Tibial nerve (tissue), 4 donors: ENCODE data around the gene PSRC1.

ENCODE experiments used
- CTCF ChIP-seq, 5 experiments: fragments of 200-600 bp in 3 of 5; fragments of 450-650 bp in 2 of 5; sonication (generic) in 3 of 5; IDR thresholded peaks; one replicate each; pipeline ENCODE4 v1.5.1; 2016 to 2019; ENCODE audit warnings: antibody characterized with exemption in 5 of 5, mild to moderate bottlenecking in 3 of 5, moderate library complexity in 2 of 5
- EP300 ChIP-seq, 2 donors: sonication (generic); formaldehyde crosslinking; IDR thresholded peaks; one replicate each; pipeline ENCODE4 v1.6.1; 2017; ENCODE audit warnings: antibody characterized with exemption in 2 of 2, mild to moderate bottlenecking in 1 of 2
- POLR2A ChIP-seq, 2 donors: fragments of 450-650 bp; IDR thresholded peaks; one replicate each; pipeline ENCODE4 v1.6.1; 2017; ENCODE audit warnings: antibody characterized with exemption in 2 of 2, mild to moderate bottlenecking in 2 of 2, moderate library complexity in 2 of 2

DNA sequence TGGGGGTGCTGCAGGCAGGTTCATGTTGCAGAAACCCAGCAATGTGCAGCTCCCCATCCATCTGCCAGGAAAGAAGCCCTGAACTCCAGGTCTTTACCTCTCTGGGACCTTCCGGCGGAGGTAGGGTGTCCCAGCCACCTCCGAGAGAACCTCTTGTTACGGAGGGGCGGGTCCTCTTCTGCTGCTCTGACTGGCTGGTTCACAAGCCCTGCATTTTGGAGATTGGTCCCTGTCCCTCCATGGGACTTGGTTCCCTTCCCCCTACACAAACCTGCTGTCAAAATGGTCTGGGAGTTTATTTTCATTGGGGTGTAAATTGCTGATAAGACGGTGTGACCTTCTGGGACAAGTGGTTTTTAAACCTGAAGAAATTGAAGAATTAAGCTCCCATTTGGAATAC is 41.6 kb downstream of the PSRC1 start:
- TF ChIP-seq POLR2A (IDR thresholded peaks at IDR 0.05) (no peak), CTCF (IDR thresholded peaks at IDR 0.05) (no peak), EP300 (IDR thresholded peaks at IDR 0.05) (no peak)
